ENCODE results near the gene HGF. TPM values are rescaled to one million over a fixed set of nuclear protein-coding genes. Genes with fewer than 3 reads are reported as not detected.

The HGF gene
- total and polyA plus RNA-seq, 3 experiments from 2014 or later = not detected

DNA sequence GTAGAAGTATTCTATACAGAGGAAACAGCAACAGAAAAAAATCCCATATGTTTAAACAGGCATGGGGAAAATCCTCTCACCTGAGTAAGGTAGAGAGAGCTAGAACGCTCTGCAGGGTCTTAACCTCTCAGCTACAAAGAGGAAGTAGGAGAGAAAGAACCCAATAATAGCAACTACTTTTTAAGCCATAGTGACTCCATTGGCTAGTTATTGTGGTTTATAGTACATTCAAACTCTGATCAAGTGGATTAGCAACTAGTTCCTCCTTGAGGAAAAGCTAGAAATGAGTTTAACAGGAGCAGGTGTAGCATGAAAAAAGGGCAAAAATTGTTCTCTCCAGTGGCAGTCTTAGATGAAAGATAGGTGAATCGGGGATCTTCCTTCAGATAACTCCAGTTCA is 89.7 kb downstream of the HGF start:
- no peaks in the 10 kb centered on the region for H3K9me3 ChIP-seq (ENCODE audit: low read length)
- H3K9me3 Mint-ChIP-seq = peaks cover under 1 to 29% (median 6%) of the 10 kb centered on the region in 5 donors
- no peak for DNase-seq
- POLR2A ChIA-PET = no interaction called here
- H3K27ac ChIP-seq (ENCODE audit: low read depth, low read length) = no peak overlapping the region
- H3K4me3 ChIP-seq (ENCODE audit: low read length) = no peak overlapping the region
- no peak overlapping the region for H3K4me3 Mint-ChIP-seq
- H3K36me3 ChIP-seq (ENCODE audit: insufficient read depth, low read length) = no peaks in the 10 kb centered on the region
- CTCF ChIA-PET = no interaction called here
- H3K36me3 Mint-ChIP-seq = no peaks in the 10 kb centered on the region
- no peaks in the 10 kb centered on the region for H3K4me1 ChIP-seq (ENCODE audit: insufficient read depth, low read length)
- no peaks in the 10 kb centered on the region for H3K27me3 ChIP-seq (ENCODE audit: insufficient read depth, low read length, poor library complexity, severe bottlenecking)
- H3K27me3 Mint-ChIP-seq = no peaks in the 10 kb centered on the region
- no peaks in the 10 kb centered on the region for H3K4me1 Mint-ChIP-seq
- no peak overlapping the region for H3K27ac Mint-ChIP-seq

- Mint-ChIP-seq H3K9me3 (peaks cover 0 to 25% (median 5%) of the 10 kb centered on the region in 5 donors), H3K4me1 (no peaks in the 10 kb centered on the region), H3K36me3 (no peaks in the 10 kb centered on the region), H3K27ac (no peak overlapping the region), H3K27me3 (no peaks in the 10 kb centered on the region), H3K4me3 (no peak overlapping the region)
- ChIA-PET POLR2A (no interaction called here), CTCF (no interaction called here)
- no peaks in the 10 kb centered on the region for H3K4me1 ChIP-seq (ENCODE audit: insufficient read depth, low read length)
- no peak for DNase-seq
- no peak overlapping the region for H3K27ac ChIP-seq (ENCODE audit: low read depth, low read length)
- H3K36me3 ChIP-seq (ENCODE audit: insufficient read depth, low read length) = no peaks in the 10 kb centered on the region
- H3K9me3 ChIP-seq (ENCODE audit: low read length) = no peaks in the 10 kb centered on the region
- no peaks in the 10 kb centered on the region for H3K27me3 ChIP-seq (ENCODE audit: insufficient read depth, low read length, poor library complexity, severe bottlenecking)
- no peak overlapping the region for H3K4me3 ChIP-seq (ENCODE audit: low read length)
Measured at GRCh38 chr7:81676813-81677212, 93.0 kb downstream of the HGF start.

- H3K4me1 ChIP-seq (ENCODE audit: insufficient read depth, low read length) = no peaks in the 10 kb centered on the region
- ChIA-PET CTCF (no interaction called here), POLR2A (no interaction called here)
- H3K27me3 ChIP-seq (ENCODE audit: insufficient read depth, low read length, poor library complexity, severe bottlenecking) = no peaks in the 10 kb centered on the region
- H3K4me3 ChIP-seq (ENCODE audit: low read length) = no peak overlapping the region
- Mint-ChIP-seq H3K4me3 (no peak overlapping the region), H3K9me3 (peaks cover 0 to 22% (median 5%) of the 10 kb centered on the region in 5 donors), H3K27ac (no peak overlapping the region), H3K27me3 (no peaks in the 10 kb centered on the region), H3K4me1 (no peaks in the 10 kb centered on the region), H3K36me3 (no peaks in the 10 kb centered on the region)
- DNase-seq = no peak
- H3K36me3 ChIP-seq (ENCODE audit: insufficient read depth, low read length) = no peaks in the 10 kb centered on the region
- H3K27ac ChIP-seq (ENCODE audit: low read depth, low read length) = no peak overlapping the region
- no peaks in the 10 kb centered on the region for H3K9me3 ChIP-seq (ENCODE audit: low read length)
Measured at GRCh38 chr7:81676105-81676811, 93.6 kb downstream of the HGF start.

- Histone ChIP-seq H3K4me3 (ENCODE audit: low read length) (no peak overlapping the region), H3K27ac (ENCODE audit: low read depth, low read length) (no peak overlapping the region), H3K36me3 (ENCODE audit: insufficient read depth, low read length) (no peaks in the 10 kb centered on the region), H3K9me3 (ENCODE audit: low read length) (no peaks in the 10 kb centered on the region), H3K27me3 (ENCODE audit: insufficient read depth, low read length, poor library complexity, severe bottlenecking) (no peaks in the 10 kb centered on the region), H3K4me1 (ENCODE audit: insufficient read depth, low read length) (no peaks in the 10 kb centered on the region)
- Mint-ChIP-seq H3K27me3 (no peaks in the 10 kb centered on the region), H3K4me1 (no peaks in the 10 kb centered on the region), H3K9me3 (peaks cover 0 to 19% (median 3%) of the 10 kb centered on the region in 5 donors), H3K4me3 (no peak overlapping the region), H3K36me3 (no peaks in the 10 kb centered on the region), H3K27ac (no peak overlapping the region)
- CTCF ChIA-PET = no interaction called here
- no peak for DNase-seq
- POLR2A ChIA-PET = no interaction called here
Measured at GRCh38 chr7:81674431-81674830, 95.4 kb downstream of the HGF start.

DNA sequence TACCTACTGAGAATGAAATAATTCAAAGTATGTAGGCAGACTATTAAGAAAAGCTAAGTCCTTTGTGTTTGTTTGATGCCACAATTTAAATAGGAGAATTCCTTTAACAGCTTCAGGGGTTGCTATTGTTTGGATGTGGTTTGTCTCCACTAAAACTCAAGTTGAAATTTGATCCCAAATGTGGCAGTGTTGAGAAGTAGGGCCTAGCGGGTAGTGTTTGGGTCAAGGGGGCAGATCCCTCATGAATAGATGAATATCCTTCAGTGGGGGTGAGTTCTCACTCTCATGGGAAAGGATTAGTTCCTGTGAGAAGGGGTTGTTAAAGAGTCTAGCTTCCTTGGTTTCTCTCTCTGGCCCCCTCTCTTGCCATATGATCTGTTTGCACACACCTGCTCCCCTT is 97.0 kb downstream of the HGF start:
- H3K4me1 ChIP-seq (ENCODE audit: insufficient read depth, low read length) = no peaks in the 10 kb centered on the region
- Mint-ChIP-seq H3K9me3 (peaks cover 0 to 10% (median 5%) of the 10 kb centered on the region in 5 donors), H3K27ac (no peak overlapping the region), H3K36me3 (no peaks in the 10 kb centered on the region), H3K4me1 (no peaks in the 10 kb centered on the region), H3K27me3 (no peaks in the 10 kb centered on the region), H3K4me3 (no peak overlapping the region)
- H3K36me3 ChIP-seq (ENCODE audit: insufficient read depth, low read length) = no peaks in the 10 kb centered on the region
- H3K4me3 ChIP-seq (ENCODE audit: low read length) = no peak overlapping the region
- ChIA-PET POLR2A (no interaction called here), CTCF (no interaction called here)
- DNase-seq = no peak
- no peaks in the 10 kb centered on the region for H3K27me3 ChIP-seq (ENCODE audit: insufficient read depth, low read length, poor library complexity, severe bottlenecking)
- no peak overlapping the region for H3K27ac ChIP-seq (ENCODE audit: low read depth, low read length)
- no peaks in the 10 kb centered on the region for H3K9me3 ChIP-seq (ENCODE audit: low read length)

DNA sequence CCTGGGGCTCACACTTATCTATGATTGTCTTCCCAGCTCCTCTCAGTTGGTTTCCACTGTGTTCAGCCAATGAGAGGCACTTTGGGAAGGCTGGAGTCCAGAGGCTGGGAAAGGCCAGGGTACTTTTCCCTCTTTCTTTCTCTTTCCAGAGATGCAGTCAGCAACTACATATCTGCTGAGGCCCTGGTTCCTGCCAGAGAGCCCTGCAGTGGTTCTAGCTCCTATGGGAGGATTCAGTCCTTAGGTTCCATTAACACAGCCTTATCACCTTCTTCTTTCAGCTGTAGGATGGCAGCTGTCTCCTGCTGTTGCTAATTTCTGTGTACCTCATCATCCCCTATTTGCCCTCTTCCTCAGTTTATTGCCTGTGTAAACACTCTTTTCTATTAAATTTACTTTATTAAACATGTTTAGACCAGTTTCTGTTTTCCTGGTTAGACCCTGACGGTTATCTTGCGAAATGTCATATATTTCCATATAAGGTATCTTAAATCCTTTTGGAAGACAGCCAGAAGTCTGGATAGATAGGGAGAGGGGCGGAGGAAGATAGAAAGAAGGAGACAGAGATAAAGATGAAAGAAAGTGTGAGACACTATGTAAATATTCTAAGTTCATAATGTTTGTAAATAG is 100.3 kb downstream of the HGF start:
- Mint-ChIP-seq H3K4me3 (no peak overlapping the region), H3K27ac (no peak overlapping the region), H3K36me3 (no peaks in the 10 kb centered on the region), H3K4me1 (no peaks in the 10 kb centered on the region), H3K9me3 (peaks cover 2 to 32% (median 7%) of the 10 kb centered on the region in 5 donors), H3K27me3 (no peaks in the 10 kb centered on the region)
- Histone ChIP-seq H3K9me3 (ENCODE audit: low read length) (no peaks in the 10 kb centered on the region), H3K27me3 (ENCODE audit: insufficient read depth, low read length, poor library complexity, severe bottlenecking) (no peaks in the 10 kb centered on the region), H3K4me3 (ENCODE audit: low read length) (no peak overlapping the region), H3K4me1 (ENCODE audit: insufficient read depth, low read length) (no peaks in the 10 kb centered on the region), H3K36me3 (ENCODE audit: insufficient read depth, low read length) (no peaks in the 10 kb centered on the region), H3K27ac (ENCODE audit: low read depth, low read length) (no peak overlapping the region)
- POLR2A ChIA-PET = no interaction called here
- DNase-seq = no peak
- CTCF ChIA-PET = no interaction called here

DNA sequence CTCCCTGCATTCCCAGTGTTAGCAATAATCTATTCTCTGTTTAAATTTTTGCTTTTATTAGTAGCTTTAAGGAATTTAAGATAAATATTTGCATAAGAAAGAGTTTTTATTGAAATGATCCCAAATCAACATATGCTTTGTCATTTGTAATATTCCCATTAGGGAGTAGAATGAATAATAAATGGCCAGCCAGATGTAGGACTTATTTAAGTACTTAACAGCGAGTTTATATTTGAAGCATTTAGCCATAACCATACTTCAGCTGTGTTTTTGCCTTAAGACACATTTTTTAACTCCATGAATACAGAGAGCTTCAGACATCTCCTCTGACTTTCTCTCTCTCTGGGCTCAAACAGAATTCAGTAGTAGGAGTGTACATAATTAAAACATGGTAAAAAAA is 103.6 kb downstream of the HGF start:
- Mint-ChIP-seq H3K36me3 (no peaks in the 10 kb centered on the region), H3K9me3 (peaks cover 2 to 45% (median 9%) of the 10 kb centered on the region in 5 donors), H3K27me3 (no peaks in the 10 kb centered on the region), H3K4me1 (no peaks in the 10 kb centered on the region), H3K27ac (no peak overlapping the region), H3K4me3 (no peak overlapping the region)
- no peaks in the 10 kb centered on the region for H3K9me3 ChIP-seq (ENCODE audit: low read length)
- no peak for DNase-seq
- H3K27me3 ChIP-seq (ENCODE audit: insufficient read depth, low read length, poor library complexity, severe bottlenecking) = no peaks in the 10 kb centered on the region
- no peak overlapping the region for H3K4me3 ChIP-seq (ENCODE audit: low read length)
- POLR2A ChIA-PET = no interaction called here
- H3K36me3 ChIP-seq (ENCODE audit: insufficient read depth, low read length) = no peaks in the 10 kb centered on the region
- CTCF ChIA-PET = no interaction called here
- H3K27ac ChIP-seq (ENCODE audit: low read depth, low read length) = no peak overlapping the region
- no peaks in the 10 kb centered on the region for H3K4me1 ChIP-seq (ENCODE audit: insufficient read depth, low read length)

DNA sequence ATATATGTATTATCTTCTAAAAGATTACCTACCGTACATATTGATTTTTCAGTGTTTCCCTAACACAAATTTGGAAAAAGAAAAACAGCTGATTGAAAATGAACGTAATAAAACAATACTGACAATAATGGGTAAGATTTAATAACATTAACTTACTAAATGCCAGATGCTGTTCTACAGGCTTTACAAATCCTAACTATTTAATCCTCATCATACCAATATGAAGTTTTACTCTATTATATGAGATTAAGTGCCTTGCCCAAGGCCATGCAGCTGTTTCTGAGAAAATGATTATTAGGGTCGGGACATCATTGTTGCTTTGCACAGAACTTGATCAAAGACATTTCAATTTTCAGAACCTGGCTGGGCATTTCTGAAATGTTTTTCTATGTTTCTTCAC is 104.6 kb downstream of the HGF start:
- Histone ChIP-seq H3K4me1 (ENCODE audit: insufficient read depth, low read length) (no peaks in the 10 kb centered on the region), H3K9me3 (ENCODE audit: low read length) (no peaks in the 10 kb centered on the region), H3K36me3 (ENCODE audit: insufficient read depth, low read length) (no peaks in the 10 kb centered on the region), H3K27ac (ENCODE audit: low read depth, low read length) (no peak overlapping the region), H3K4me3 (ENCODE audit: low read length) (no peak overlapping the region), H3K27me3 (ENCODE audit: insufficient read depth, low read length, poor library complexity, severe bottlenecking) (no peaks in the 10 kb centered on the region)
- H3K27me3 Mint-ChIP-seq = no peaks in the 10 kb centered on the region
- H3K4me1 Mint-ChIP-seq = no peaks in the 10 kb centered on the region
- peaks cover 3 to 51% (median 9%) of the 10 kb centered on the region in 5 donors for H3K9me3 Mint-ChIP-seq
- ChIA-PET POLR2A (no interaction called here), CTCF (no interaction called here)
- H3K36me3 Mint-ChIP-seq = no peaks in the 10 kb centered on the region
- H3K27ac Mint-ChIP-seq = no peak overlapping the region
- no peak overlapping the region for H3K4me3 Mint-ChIP-seq
- DNase-seq = no peak

Data from CD8-positive, alpha-beta memory T cell (primary cell).